ENCODE results near the gene NFASC.

DNA sequence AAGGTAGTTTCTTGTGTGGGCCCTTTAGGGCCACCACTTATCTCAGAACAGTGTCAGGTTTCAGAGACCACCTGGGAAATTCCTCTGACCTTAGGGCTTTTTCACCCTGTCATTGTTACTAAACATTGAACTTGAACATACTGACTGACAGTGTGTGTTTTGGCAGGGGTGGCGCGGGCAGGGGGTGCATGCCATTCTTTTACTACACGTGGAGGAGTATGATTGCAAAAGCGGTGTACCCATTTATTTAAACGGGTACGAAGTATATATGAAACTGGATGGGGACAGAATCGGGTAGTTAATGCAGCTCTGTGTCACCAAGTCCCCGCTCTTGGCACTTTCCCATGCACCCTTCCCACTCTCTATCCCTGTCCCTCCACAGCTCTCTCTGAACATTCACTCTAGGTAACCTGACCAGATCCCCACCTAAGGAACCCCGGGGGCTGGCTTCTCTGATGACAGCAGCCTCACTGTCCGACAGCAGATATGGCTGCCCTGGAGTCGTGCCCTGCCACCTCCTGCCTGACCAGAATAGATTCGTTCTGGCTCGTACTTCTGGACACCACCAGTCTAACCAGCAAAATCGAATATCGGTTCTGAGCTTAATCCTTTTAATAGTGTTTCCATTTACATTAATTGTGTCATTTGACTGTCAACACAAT, 51.3 kb downstream of the NFASC start:
- TF ChIP-seq POLR2AphosphoS5 (IDR thresholded peaks at IDR 0.05; ENCODE audit: low read depth) (no peak), JUNB (IDR thresholded peaks at IDR 0.05; ENCODE audit: unreplicated experiment) (no peak), EZH2 (IDR thresholded peaks at IDR 0.05; ENCODE audit: low read depth, unreplicated experiment) (no peak), CREB1 (CRISPR knock-in tag; IDR thresholded peaks at IDR 0.05; ENCODE audit: low read depth) (no peak), ZNF114 (CRISPR knock-in tag; IDR thresholded peaks at IDR 0.05) (no peak), EZH2phosphoT487 (IDR thresholded peaks at IDR 0.05; ENCODE audit: unreplicated experiment) (no peak)
- TF ChIP-seq, protein P1, sequence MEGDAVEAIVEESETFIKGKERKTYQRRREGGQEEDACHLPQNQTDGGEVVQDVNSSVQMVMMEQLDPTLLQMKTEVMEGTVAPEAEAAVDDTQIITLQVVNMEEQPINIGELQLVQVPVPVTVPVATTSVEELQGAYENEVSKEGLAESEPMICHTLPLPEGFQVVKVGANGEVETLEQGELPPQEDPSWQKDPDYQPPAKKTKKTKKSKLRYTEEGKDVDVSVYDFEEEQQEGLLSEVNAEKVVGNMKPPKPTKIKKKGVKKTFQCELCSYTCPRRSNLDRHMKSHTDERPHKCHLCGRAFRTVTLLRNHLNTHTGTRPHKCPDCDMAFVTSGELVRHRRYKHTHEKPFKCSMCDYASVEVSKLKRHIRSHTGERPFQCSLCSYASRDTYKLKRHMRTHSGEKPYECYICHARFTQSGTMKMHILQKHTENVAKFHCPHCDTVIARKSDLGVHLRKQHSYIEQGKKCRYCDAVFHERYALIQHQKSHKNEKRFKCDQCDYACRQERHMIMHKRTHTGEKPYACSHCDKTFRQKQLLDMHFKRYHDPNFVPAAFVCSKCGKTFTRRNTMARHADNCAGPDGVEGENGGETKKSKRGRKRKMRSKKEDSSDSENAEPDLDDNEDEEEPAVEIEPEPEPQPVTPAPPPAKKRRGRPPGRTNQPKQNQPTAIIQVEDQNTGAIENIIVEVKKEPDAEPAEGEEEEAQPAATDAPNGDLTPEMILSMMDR (conservative IDR thresholded peaks at IDR 0.05; ENCODE audit: low read depth in 2 of 2), result no peak
- TF ChIP-seq, protein P2, sequence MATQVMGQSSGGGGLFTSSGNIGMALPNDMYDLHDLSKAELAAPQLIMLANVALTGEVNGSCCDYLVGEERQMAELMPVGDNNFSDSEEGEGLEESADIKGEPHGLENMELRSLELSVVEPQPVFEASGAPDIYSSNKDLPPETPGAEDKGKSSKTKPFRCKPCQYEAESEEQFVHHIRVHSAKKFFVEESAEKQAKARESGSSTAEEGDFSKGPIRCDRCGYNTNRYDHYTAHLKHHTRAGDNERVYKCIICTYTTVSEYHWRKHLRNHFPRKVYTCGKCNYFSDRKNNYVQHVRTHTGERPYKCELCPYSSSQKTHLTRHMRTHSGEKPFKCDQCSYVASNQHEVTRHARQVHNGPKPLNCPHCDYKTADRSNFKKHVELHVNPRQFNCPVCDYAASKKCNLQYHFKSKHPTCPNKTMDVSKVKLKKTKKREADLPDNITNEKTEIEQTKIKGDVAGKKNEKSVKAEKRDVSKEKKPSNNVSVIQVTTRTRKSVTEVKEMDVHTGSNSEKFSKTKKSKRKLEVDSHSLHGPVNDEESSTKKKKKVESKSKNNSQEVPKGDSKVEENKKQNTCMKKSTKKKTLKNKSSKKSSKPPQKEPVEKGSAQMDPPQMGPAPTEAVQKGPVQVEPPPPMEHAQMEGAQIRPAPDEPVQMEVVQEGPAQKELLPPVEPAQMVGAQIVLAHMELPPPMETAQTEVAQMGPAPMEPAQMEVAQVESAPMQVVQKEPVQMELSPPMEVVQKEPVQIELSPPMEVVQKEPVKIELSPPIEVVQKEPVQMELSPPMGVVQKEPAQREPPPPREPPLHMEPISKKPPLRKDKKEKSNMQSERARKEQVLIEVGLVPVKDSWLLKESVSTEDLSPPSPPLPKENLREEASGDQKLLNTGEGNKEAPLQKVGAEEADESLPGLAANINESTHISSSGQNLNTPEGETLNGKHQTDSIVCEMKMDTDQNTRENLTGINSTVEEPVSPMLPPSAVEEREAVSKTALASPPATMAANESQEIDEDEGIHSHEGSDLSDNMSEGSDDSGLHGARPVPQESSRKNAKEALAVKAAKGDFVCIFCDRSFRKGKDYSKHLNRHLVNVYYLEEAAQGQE (IDR thresholded peaks at IDR 0.05; ENCODE audit: unreplicated experiment), result no peak
- TF ChIP-seq, protein P3, sequence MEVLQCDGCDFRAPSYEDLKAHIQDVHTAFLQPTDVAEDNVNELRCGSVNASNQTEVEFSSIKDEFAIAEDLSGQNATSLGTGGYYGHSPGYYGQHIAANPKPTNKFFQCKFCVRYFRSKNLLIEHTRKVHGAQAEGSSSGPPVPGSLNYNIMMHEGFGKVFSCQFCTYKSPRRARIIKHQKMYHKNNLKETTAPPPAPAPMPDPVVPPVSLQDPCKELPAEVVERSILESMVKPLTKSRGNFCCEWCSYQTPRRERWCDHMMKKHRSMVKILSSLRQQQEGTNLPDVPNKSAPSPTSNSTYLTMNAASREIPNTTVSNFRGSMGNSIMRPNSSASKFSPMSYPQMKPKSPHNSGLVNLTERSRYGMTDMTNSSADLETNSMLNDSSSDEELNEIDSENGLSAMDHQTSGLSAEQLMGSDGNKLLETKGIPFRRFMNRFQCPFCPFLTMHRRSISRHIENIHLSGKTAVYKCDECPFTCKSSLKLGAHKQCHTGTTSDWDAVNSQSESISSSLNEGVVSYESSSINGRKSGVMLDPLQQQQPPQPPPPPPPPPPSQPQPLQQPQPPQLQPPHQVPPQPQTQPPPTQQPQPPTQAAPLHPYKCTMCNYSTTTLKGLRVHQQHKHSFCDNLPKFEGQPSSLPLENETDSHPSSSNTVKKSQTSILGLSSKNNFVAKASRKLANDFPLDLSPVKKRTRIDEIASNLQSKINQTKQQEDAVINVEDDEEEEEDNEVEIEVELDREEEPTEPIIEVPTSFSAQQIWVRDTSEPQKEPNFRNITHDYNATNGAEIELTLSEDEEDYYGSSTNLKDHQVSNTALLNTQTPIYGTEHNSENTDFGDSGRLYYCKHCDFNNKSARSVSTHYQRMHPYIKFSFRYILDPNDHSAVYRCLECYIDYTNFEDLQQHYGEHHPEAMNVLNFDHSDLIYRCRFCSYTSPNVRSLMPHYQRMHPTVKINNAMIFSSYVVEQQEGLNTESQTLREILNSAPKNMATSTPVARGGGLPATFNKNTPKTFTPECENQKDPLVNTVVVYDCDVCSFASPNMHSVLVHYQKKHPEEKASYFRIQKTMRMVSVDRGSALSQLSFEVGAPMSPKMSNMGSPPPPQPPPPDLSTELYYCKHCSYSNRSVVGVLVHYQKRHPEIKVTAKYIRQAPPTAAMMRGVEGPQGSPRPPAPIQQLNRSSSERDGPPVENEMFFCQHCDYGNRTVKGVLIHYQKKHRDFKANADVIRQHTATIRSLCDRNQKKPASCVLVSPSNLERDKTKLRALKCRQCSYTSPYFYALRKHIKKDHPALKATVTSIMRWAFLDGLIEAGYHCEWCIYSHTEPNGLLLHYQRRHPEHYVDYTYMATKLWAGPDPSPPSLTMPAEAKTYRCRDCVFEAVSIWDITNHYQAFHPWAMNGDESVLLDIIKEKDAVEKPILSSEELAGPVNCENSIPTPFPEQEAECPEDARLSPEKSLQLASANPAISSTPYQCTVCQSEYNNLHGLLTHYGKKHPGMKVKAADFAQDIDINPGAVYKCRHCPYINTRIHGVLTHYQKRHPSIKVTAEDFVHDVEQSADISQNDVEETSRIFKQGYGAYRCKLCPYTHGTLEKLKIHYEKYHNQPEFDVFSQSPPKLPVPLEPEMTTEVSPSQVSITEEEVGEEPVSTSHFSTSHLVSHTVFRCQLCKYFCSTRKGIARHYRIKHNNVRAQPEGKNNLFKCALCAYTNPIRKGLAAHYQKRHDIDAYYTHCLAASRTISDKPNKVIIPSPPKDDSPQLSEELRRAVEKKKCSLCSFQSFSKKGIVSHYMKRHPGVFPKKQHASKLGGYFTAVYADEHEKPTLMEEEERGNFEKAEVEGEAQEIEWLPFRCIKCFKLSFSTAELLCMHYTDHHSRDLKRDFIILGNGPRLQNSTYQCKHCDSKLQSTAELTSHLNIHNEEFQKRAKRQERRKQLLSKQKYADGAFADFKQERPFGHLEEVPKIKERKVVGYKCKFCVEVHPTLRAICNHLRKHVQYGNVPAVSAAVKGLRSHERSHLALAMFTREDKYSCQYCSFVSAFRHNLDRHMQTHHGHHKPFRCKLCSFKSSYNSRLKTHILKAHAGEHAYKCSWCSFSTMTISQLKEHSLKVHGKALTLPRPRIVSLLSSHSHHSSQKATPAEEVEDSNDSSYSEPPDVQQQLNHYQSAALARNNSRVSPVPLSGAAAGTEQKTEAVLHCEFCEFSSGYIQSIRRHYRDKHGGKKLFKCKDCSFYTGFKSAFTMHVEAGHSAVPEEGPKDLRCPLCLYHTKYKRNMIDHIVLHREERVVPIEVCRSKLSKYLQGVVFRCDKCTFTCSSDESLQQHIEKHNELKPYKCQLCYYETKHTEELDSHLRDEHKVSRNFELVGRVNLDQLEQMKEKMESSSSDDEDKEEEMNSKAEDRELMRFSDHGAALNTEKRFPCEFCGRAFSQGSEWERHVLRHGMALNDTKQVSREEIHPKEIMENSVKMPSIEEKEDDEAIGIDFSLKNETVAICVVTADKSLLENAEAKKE (CRISPR knock-in tag; IDR thresholded peaks at IDR 0.05), result no peak
